Stimulated activated CD4-positive, alpha-beta T cell treated with anti-CD3 and anti-CD28 coated beads, Interleukin-4, amount 100 ng/mL, for 4 hours (primary cell): Measurements from ENCODE around the gene UHRF2.
"Not testable (repeated sequence)": the region's sequence is repeated elsewhere in the genome, so short reads cannot be mapped to it uniquely, and the experiment has no call there.

Source experiments
- DNase-seq, 2 experiments: peaks; one replicate each; pipeline ENCODE4 v3.0.0-alpha.2; 2020

The UHRF2 gene, protein sequence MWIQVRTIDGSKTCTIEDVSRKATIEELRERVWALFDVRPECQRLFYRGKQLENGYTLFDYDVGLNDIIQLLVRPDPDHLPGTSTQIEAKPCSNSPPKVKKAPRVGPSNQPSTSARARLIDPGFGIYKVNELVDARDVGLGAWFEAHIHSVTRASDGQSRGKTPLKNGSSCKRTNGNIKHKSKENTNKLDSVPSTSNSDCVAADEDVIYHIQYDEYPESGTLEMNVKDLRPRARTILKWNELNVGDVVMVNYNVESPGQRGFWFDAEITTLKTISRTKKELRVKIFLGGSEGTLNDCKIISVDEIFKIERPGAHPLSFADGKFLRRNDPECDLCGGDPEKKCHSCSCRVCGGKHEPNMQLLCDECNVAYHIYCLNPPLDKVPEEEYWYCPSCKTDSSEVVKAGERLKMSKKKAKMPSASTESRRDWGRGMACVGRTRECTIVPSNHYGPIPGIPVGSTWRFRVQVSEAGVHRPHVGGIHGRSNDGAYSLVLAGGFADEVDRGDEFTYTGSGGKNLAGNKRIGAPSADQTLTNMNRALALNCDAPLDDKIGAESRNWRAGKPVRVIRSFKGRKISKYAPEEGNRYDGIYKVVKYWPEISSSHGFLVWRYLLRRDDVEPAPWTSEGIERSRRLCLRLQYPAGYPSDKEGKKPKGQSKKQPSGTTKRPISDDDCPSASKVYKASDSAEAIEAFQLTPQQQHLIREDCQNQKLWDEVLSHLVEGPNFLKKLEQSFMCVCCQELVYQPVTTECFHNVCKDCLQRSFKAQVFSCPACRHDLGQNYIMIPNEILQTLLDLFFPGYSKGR

GRCh38 chr9:6412487-6413364, at the start of gene UHRF2:
Gene UHRF2, plus strand, starts transcription at chr9:6413199. Its CDS starts 292 bp downstream, at chr9:6413491.
- DNase-seq: peak; percentile 99

GRCh38 chr9:6367128-6367890, 45.7 kb upstream of the UHRF2 start:
- no peak for DNase-seq

DNA sequence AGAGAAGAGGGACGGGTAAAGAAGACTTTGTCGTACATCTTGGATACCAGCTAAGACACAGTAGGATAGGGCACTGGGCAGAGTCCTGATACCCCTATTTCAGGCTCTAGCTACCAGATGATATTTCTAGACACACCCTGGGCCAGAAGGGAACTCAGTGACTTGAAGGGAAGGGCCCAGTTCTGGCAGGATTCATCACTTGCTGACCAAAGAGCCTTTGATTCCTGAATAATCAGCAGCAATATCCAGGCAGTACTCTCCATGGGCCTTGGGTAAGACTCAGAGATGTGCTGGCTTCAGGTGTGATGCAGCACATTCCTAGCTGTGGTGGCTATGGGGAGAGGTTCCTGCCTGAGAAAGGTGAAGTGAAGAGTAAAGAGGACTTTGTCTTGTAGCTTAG, 44.2 kb upstream of the UHRF2 start:
- DNase-seq: no peak

DNA sequence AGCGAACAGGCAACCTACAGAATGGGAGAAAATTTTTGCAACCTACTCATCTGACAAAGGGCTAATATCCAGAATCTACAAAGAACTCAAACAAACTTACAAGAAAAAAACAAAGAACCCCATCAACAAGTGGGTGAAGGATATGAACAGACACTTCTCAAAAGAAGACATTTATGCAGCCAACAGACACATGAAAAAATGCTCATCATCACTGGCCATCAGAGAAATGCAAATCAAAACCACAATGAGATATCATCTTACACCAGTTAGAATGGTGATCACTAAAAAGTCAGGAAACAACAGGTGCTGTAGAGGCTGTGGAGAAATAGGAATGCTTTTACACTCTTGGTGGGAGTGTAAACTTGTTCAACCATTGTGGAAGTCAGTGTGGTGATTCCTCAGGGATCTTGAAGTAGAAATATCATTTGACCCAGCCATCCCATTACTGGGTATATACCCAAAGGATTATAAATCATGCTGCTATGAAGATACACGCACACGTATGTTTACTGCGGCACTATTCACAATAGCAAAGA, 31.5 kb upstream of the UHRF2 start:
- DNase-seq: not testable (repeated sequence)

GRCh38 chr9:6382681-6383080, 30.3 kb upstream of the UHRF2 start:
- DNase-seq: no peak

GRCh38 chr9:6383551-6384225, 29.3 kb upstream of the UHRF2 start:
- DNase-seq: no peak

- no peak for DNase-seq
Observed at GRCh38 chr9:6384732-6385131, 28.3 kb upstream of the UHRF2 start.

- no peak for DNase-seq
Observed at GRCh38 chr9:6399071-6399470, 13.9 kb upstream of the UHRF2 start.

- no peak for DNase-seq
Observed at GRCh38 chr9:6405371-6405770, 7.6 kb upstream of the UHRF2 start.

GRCh38 chr9:6407778-6408177, 5.2 kb upstream of the UHRF2 start:
- DNase-seq: no peak

- DNase-seq: no peak
Observed at GRCh38 chr9:6408320-6408719, 4.7 kb upstream of the UHRF2 start.

DNA sequence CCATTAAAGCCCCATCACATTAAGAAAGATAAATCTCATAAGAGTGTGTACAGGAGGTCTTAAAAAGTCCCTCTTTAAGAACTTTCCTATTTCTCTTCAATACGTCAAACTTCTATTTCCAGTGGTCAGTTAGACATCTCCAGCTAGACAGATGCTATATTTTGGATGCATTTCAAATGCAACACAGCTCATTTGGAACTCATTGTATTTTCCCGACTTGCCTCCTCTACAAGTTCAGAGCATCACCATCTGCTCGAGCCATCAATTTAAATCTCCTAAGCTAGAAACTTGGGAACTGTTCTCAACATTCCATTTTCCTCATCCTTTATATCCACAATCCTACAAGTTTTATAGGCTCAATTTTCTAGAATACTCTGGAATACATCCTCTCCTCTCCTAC, 3.2 kb upstream of the UHRF2 start:
- DNase-seq: no peak

DNA sequence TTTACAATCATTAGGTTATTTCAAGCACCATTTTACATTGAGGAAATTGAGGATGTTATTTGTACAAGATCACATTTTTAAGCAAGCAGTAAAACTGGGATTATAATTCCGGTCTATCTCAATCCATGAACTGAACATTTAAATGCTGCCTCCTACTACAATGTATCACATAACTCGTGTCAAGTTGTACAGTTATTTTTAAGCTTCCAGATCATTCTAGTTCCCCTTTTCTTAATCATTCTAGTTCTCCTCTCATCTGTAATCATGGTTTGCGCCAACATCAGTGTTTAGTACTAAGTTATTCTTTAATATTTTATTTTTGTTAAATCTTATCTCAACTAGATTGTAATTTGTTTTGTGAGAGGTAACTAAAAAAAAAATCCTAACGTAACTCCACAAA, 2.4 kb upstream of the UHRF2 start:
- DNase-seq: no peak

DNA sequence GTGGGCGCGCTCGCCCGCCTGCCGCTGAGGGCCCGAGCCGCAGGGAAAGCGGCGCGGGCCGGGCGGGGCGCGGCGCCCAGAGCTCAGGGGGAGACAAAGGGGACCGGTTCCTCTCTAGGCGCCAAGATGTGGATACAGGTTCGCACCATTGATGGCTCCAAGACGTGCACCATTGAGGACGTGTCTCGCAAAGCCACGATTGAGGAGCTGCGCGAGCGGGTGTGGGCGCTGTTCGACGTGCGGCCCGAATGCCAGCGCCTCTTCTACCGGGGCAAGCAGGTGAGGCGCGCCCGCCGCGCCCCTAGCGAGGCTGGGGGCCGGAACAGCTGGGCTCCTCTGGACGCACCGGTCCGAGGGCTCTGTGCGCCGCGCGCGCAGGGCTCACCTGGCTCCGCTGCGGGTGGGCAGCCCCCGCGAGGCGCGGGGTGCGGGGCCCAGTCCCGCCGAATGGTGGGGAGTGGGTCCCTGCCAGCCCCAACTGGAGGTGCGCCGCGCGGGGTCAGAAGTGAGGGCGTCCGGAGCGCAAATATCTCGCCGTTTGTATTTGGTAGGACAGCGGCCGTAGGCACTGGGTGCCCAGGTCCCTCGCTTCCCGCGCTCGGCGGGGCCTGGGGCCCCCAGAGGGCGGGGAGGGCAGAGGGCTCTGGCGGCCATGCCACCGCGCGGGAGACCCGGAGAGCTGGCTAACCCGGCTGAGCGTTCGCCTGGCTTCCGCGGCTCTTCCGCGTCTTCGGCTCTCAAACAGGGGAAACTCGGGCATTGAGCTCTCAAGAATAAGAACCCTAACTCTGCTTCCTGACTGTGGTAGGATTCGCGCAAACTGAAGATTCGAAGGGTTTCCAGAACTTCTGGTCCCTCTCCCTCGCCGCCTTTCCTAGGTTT, 607 bp downstream of the UHRF2 start:
- peak; percentile 37 to 42 for DNase-seq

DNA sequence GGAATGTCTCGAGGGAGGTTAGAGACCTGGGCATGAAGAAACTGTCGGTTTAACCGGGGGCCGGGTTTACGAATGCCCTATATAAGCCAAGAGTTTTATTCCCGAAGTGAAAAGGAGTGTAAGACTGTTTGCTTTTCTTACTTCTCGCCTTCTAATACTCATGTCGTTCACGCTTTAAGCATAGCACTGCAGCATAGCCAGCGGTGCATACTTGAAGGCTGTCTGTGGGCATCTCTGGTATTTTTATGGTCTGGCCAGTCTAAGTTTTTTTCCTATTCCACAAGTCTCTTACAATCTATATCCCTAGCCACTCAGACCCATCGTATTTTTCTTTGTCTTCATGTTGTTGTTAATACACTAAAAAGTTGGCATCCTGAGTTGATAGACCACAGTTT, 1.2 kb downstream of the UHRF2 start:
- no peak for DNase-seq

- no peak for DNase-seq
Observed at GRCh38 chr9:6415266-6415665, 2.3 kb downstream of the UHRF2 start.

DNA sequence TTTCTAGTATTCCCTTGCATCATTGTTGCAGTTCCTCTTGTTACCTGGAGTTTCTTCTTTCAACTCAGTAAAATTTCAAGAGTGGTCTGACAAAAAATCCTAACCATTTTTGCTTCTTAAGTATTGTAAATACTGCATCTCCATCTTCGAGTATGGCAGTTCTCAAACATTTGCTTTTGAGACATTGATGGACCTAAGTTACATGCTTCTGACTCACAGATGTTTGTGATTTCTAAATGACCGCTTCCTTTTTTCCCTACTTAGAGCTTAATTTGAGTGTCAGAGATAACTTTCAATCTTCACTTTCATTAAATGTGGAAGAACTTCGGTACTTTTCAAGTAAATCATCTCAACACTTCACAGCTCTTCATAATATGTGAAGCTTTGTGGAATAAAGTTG, 4.2 kb downstream of the UHRF2 start:
- DNase-seq: no peak

- DNase-seq: no peak
Observed at GRCh38 chr9:6418764-6419163, 5.8 kb downstream of the UHRF2 start.

GRCh38 chr9:6424940-6425339, 11.9 kb downstream of the UHRF2 start:
- DNase-seq: no peak

DNA sequence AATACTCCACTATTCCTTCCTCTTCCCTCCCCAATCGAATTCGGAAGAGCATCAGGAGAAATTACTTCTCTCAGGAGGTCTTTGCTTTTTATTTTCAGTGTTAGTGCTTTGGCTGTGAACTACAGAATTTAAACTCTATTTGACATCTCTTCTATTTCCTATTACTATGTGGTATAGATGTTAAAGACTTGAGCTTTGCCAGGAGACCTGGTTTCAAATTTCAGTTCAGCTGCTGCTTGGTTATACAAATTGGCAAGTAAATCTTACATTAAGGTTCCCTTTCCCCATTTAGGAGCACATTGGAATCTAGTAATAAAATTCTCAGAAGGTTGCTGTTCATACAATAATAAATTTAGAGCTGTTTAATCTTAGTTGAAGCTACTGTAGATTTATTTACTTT, 13.1 kb downstream of the UHRF2 start:
- DNase-seq: no peak
